Brain microvascular endothelial cell (primary cell): ENCODE measurements around the gene BANF2.

ENCODE experiments used
- DNase-seq: peaks from one replicate; pipeline ENCODE4 v3.0.0-alpha.2; 2020
- H3K27ac ChIP-seq: fragments of 250-450 bp; sonication (Bioruptor Pico); 2 replicates; pipeline ENCODE4 v1.5.1; 2020; ENCODE audit warnings: mild to moderate bottlenecking, moderate library complexity
- H3K27me3 ChIP-seq: fragments of 250-450 bp; sonication (Bioruptor Pico); replicated peaks from 2 replicates; pipeline ENCODE4 v1.5.1; 2020; ENCODE audit warnings: mild to moderate bottlenecking
- H3K36me3 ChIP-seq: fragments of 250-450 bp; sonication (Bioruptor Pico); replicated peaks from 2 replicates; pipeline ENCODE4 v1.5.1; 2020; ENCODE audit warnings: mild to moderate bottlenecking
- H3K4me3 ChIP-seq: 2 replicates; pipeline ENCODE4 v1.5.1; 2011; ENCODE audit warnings: low read depth, mild to moderate bottlenecking, control low read depth, low read length, moderate library complexity
- in situ Hi-C: cut with HindIII; loops from 2 replicates; pipeline ENCODE4 v1.10.0; 2017; ENCODE audit warnings: low sequenced_read_pairs, low pct_ligation_motif_present
- TF ChIP-seq, protein P1 (sequence below): IDR thresholded peaks from 2 replicates; pipeline ENCODE4 v1.5.1; 2011; ENCODE audit warnings: low read depth, mild to moderate bottlenecking, moderate library complexity, low read length, control low read depth, inconsistent platforms; ENCODE audit errors: missing control alignments

BANF2 gene

DNA sequence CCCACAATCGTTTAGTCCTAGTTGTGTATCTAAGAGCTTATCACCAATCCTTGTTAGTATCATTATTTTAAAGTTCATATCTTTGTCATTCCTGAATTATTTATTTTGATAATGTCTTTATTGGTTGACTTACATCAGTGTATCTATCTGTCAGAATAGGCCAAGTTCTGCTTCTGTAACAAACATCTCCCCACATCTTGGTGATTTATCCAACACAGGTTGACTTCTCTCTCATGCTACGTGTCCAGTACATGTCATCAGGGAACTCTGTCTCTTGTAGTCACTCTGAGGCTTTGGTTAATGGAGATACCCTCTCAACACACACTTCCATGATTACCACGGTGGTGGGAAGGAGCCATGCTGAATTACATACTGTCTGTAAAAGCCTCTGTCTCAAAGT is 38.4 kb downstream of the BANF2 start:
- Histone ChIP-seq H3K27me3 (no peaks in the 10 kb centered on the region), H3K27ac (no peak overlapping the region), H3K36me3 (no peaks in the 10 kb centered on the region), H3K4me3 (no peak overlapping the region)
- no peak for DNase-seq
- in situ Hi-C loops, result no loop called here
- TF ChIP-seq, protein P1, sequence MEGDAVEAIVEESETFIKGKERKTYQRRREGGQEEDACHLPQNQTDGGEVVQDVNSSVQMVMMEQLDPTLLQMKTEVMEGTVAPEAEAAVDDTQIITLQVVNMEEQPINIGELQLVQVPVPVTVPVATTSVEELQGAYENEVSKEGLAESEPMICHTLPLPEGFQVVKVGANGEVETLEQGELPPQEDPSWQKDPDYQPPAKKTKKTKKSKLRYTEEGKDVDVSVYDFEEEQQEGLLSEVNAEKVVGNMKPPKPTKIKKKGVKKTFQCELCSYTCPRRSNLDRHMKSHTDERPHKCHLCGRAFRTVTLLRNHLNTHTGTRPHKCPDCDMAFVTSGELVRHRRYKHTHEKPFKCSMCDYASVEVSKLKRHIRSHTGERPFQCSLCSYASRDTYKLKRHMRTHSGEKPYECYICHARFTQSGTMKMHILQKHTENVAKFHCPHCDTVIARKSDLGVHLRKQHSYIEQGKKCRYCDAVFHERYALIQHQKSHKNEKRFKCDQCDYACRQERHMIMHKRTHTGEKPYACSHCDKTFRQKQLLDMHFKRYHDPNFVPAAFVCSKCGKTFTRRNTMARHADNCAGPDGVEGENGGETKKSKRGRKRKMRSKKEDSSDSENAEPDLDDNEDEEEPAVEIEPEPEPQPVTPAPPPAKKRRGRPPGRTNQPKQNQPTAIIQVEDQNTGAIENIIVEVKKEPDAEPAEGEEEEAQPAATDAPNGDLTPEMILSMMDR, result no peak

DNA sequence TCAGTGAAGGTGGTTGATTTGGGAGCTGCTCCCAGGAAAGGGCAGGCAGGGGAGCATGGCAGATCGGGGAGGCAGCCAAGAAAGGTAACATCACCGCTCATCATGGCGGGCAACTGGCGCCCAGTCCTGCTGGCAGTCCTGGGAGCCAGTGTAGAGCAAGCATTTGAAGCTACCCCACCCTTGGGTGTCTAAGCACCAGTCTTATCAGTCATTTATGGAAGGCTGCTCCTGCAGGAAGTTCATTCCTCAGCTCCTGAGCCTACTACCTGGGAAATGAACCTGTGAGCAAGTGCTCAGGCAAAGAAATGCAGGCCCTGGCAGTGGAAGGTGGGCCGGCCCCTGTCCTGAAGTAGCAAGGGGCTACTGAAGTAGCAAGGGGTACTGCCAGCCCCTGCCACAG is 41.5 kb downstream of the BANF2 start:
- Histone ChIP-seq H3K27ac (no peak overlapping the region), H3K4me3 (no peak overlapping the region), H3K27me3 (no peaks in the 10 kb centered on the region), H3K36me3 (no peaks in the 10 kb centered on the region)
- no peak for DNase-seq
- in situ Hi-C loops, result no loop called here
- TF ChIP-seq, protein P1, result no peak

DNA sequence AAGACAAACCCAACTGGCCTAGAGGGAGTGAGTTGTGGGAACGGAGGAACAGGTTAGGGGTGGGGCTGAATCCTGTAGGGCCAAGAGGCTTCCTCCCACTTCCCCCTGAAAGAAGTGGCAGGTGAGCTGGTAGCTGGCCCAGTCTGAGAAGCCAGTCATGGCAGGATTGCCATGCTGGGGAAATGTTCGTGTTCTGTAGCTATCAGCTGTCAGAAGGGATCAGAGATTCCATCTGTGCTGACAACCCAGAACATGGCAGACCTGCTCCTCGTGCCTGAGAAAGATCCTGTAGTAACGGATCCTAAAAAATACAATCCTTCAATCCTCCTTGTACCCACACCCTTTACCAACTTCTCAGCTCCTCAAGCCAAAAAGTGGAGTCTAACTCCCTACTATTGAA is 43.0 kb downstream of the BANF2 start:
- TF ChIP-seq, protein P1, result no peak
- no peak overlapping the region for H3K4me3 ChIP-seq
- in situ Hi-C loops, result no loop called here
- no peak for DNase-seq
- H3K27ac ChIP-seq, result no peak overlapping the region
- H3K27me3 ChIP-seq, result no peaks in the 10 kb centered on the region
- H3K36me3 ChIP-seq, result no peaks in the 10 kb centered on the region

DNA sequence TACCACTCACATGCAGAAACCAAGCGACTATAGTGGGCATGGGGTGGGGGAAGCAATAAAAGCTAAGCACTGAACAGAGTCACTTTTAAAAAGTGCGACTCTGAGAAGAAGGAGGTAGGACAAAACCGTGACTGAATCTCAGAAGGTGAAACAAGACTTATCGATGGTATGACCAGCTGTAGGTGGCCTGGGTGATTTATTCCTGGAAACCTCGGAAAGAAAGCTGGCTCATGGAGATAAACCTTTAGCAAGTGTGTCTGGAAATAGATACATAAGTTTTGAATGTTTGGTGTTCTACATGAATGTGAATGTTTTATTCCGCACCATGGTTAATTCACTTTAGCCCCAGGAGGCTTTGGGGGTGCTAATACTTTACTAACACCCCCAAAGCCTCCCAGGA is 43.9 kb downstream of the BANF2 start:
- in situ Hi-C loops, result no loop called here
- no peak overlapping the region for H3K4me3 ChIP-seq
- no peak overlapping the region for H3K27ac ChIP-seq
- no peaks in the 10 kb centered on the region for H3K27me3 ChIP-seq
- H3K36me3 ChIP-seq, result no peaks in the 10 kb centered on the region
- TF ChIP-seq, protein P1, result no peak
- no peak for DNase-seq

DNA sequence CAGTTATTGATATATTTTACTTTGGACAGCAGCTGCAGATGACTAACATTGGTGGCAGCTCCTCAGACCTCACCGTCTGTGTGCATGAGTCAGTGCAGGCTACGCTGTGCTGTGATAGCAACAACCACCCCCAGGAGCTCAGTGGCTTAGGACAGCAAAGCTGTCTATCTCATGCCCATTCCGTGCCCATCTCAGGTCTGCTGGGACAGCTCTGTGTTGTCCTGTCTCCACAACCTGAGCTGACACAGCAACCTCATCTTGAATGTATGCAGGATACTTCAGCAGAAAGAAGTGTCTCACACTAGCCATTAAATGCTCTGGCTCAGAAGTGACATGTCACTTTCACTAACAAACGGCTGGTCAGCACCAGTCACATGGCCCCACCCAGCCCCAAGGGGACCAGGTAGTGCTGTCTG is 47.7 kb downstream of the BANF2 start:
- in situ Hi-C loops, result no loop called here
- TF ChIP-seq, protein P1, result peak; percentile 16
- Histone ChIP-seq H3K27ac (no peak overlapping the region), H3K4me3 (no peak overlapping the region), H3K27me3 (no peaks in the 10 kb centered on the region), H3K36me3 (no peaks in the 10 kb centered on the region)
- peak; percentile 92 for DNase-seq

DNA sequence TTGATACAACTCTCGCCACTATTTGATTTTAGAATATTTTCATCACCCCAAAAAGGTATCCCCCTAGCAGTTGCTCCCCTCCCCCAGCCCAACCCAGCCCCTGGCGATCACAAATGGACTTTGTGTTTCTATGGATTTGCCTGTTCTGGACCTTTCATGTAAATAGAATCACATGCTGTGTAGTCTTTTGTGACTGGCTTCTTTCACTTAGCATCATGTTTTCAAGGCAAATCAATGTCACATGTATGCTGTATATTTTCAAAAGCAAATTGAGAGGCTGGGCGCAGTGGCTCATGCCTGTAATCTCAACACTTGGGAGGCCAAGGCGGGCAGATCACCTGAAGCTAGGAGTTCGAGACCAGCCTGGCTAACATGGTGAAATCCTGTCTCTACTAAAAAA is 48.5 kb downstream of the BANF2 start:
- Histone ChIP-seq H3K27ac (no peak overlapping the region), H3K36me3 (no peaks in the 10 kb centered on the region), H3K27me3 (no peaks in the 10 kb centered on the region), H3K4me3 (no peak overlapping the region)
- in situ Hi-C loops, result no loop called here
- no peak for DNase-seq
- TF ChIP-seq, protein P1, result no peak
